Tibial artery (tissue), 4 donors: ENCODE results near the gene TFIP11.

Source experiments
- DNase-seq, 2 donors: peaks; one replicate each; pipeline ENCODE4 v3.0.0-alpha.2; 2019
- H3K27ac ChIP-seq, 2 donors: fragments of 200-600 bp; sonication (generic) in 1 of 2; 1 replicate in 1 of 2; 2 replicates in 1 of 2; pipeline ENCODE4 v1.5.1; 2018 to 2019; ENCODE audit warnings: mild to moderate bottlenecking in 1 of 2
- H3K27me3 ChIP-seq, 2 donors: fragments of 200-600 bp; sonication (generic) in 1 of 2; one replicate each; pipeline versions ENCODE4 v1.5.1 to v1.6.0; 2016 to 2019
- H3K36me3 ChIP-seq, 3 donors: fragments of 200-600 bp; sonication (generic) in 2 of 3; one replicate each; pipeline ENCODE4 v1.5.1; 2016 to 2019; ENCODE audit warnings: mild to moderate bottlenecking in 2 of 3
- H3K4me1 ChIP-seq, 4 donors: fragments of 200-600 bp; sonication (generic) in 2 of 4; 1 replicate in 3 of 4; 2 replicates in 1 of 4; pipeline ENCODE4 v1.5.1; 2016 to 2019
- H3K4me3 ChIP-seq, 2 donors: fragments of 200-600 bp; sonication (generic) in 1 of 2; 1 replicate in 1 of 2; 2 replicates in 1 of 2; pipeline ENCODE4 v1.5.1; 2018 to 2019; ENCODE audit warnings: mild to moderate bottlenecking in 2 of 2
- H3K9me3 ChIP-seq, 3 donors: fragments of 200-600 bp; sonication (generic) in 1 of 3; one replicate each; pipeline ENCODE4 v1.5.1; 2016 to 2019
- intact Hi-C: fragments of 100-400 bp; cut with DNase I; formaldehyde crosslinking; loops from one replicate; pipeline ENCODE4 v1.15.0; 2023; ENCODE audit warnings: low total_unique reads
- TF ChIP-seq, protein P1 (sequence below), 2 experiments: fragments of 200-600 bp in 1 of 2; fragments of 450-650 bp in 1 of 2; IDR thresholded peaks; one replicate each; pipeline ENCODE4 v1.5.1; 2017 to 2019; ENCODE audit warnings: antibody characterized with exemption in 2 of 2, mild to moderate bottlenecking in 1 of 2, moderate library complexity in 1 of 2

TFIP11 gene

DNA sequence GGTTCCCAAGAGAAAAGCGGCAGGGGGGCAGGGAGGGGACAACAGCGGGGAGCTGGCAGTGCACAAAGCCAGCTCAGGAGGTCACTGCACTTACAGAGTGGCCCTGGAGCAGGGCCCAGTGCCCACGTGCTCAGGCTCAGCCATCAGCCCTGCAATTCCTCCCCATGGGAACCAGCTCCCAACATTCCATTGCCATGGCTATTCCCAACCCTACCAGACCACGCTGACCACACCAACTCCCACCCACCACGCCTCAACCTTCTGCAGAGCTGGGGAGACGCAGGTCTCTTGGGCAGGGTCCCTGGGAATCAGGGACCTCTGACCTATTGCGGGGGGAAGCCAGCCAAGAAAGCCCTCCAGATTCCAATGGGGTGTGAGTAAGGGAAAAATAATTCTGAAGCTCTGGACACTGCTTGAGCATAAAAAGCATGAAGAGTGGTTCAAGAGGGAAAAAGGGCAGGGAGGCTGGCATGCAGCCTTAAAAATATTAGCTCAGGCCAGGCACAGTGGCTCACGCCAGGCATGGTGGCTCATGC lies 38.3 kb upstream of the TFIP11 start:
- DNase-seq: peak; percentile 52 to 87
- intact Hi-C loops: no loop called here
- Histone ChIP-seq H3K27ac (peak overlapping the region; percentile 36 to 73), H3K4me1 (peaks cover 0 to 19% (median 14%) of the 10 kb centered on the region in 4 donors), H3K36me3 (no peaks in the 10 kb centered on the region), H3K27me3 (no peaks in the 10 kb centered on the region), H3K9me3 (no peaks in the 10 kb centered on the region), H3K4me3 (no peak overlapping the region)
- TF ChIP-seq, protein P1, sequence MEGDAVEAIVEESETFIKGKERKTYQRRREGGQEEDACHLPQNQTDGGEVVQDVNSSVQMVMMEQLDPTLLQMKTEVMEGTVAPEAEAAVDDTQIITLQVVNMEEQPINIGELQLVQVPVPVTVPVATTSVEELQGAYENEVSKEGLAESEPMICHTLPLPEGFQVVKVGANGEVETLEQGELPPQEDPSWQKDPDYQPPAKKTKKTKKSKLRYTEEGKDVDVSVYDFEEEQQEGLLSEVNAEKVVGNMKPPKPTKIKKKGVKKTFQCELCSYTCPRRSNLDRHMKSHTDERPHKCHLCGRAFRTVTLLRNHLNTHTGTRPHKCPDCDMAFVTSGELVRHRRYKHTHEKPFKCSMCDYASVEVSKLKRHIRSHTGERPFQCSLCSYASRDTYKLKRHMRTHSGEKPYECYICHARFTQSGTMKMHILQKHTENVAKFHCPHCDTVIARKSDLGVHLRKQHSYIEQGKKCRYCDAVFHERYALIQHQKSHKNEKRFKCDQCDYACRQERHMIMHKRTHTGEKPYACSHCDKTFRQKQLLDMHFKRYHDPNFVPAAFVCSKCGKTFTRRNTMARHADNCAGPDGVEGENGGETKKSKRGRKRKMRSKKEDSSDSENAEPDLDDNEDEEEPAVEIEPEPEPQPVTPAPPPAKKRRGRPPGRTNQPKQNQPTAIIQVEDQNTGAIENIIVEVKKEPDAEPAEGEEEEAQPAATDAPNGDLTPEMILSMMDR (IDR thresholded peaks at IDR 0.05): no peak

DNA sequence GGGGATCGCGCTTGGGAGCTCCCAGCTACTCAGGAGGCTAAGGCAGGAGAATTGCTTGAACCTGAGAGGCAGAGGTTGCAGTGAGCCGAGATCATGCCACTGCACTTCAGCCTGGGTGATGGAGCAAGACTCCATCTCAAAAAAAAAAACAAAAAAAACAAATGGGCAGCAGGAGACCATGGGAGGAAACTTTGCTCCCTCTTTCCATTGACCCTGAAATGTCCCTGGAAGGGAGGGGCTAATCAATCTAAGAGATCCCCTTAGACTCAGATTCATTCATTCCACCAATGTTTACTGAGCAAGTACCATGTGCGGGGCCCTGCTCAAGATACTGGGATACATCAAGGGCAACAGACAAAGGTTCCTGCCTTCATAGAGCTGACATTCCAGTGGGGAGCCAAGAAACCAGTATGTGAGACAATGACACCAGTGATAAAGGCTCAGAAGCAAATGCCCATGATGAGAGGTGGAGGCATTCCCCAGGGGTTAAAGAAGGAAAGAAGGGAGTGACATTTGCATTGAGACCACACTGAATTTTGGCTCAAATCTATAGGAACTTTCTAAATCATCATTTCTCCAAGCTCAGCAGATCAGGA lies 37.7 kb upstream of the TFIP11 start:
- Histone ChIP-seq H3K4me3 (no peak overlapping the region), H3K27me3 (no peaks in the 10 kb centered on the region), H3K36me3 (no peaks in the 10 kb centered on the region), H3K27ac (peak overlapping the region; percentile 36 to 73), H3K4me1 (peaks cover 0 to 19% (median 14%) of the 10 kb centered on the region in 4 donors), H3K9me3 (no peaks in the 10 kb centered on the region)
- DNase-seq: no peak
- TF ChIP-seq, protein P1 (IDR thresholded peaks at IDR 0.05): no peak
- intact Hi-C loops: no loop called here

DNA sequence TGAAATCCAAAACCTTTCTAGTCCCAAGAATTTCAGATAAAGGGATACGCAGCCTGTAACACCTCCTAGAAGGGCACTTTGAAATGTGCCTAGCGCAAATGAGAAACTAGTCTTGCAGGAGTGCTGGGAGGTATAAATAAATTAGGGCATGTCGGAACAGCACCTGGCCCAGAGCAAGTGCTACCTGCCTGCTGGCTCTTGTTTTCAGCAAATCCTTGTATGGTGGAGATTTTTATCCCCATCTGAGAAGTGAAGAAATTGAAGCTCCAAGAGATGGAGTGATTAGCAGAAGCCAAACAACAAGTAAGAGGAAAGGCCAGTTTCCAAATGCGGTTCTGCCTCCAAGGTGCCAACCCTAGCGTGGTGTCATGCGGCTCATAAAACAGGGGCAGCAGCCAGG lies 36.7 kb upstream of the TFIP11 start:
- no peak overlapping the region for H3K4me3 ChIP-seq
- peaks cover 0 to 19% (median 14%) of the 10 kb centered on the region in 4 donors for H3K4me1 ChIP-seq
- H3K9me3 ChIP-seq: no peaks in the 10 kb centered on the region
- intact Hi-C loops: no loop called here
- no peaks in the 10 kb centered on the region for H3K27me3 ChIP-seq
- no peak for DNase-seq
- H3K36me3 ChIP-seq: no peaks in the 10 kb centered on the region
- no peak overlapping the region for H3K27ac ChIP-seq
- TF ChIP-seq, protein P1 (IDR thresholded peaks at IDR 0.05): no peak

DNA sequence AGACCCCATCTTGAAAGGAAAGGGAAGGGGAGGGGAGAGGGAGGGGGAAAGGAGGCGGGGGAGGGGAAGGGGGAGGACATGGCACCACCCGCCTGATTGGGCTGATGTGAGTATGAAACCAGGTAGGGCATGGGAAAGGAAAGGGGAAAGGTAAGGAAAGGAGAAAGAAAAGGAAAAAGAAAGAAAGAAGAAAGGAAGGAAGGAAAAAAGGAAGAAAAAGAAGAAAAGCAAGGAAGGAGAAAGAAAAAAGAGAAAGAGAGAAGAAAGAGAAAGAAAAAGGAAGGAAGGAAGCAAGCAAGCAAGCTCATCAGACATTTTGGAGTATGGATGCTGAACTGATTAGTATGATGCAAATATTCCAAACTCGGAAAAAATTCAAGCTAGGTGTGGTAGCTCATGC lies 36.0 kb upstream of the TFIP11 start:
- H3K27me3 ChIP-seq: no peaks in the 10 kb centered on the region
- no peak overlapping the region for H3K4me3 ChIP-seq
- intact Hi-C loops: no loop called here
- TF ChIP-seq, protein P1 (IDR thresholded peaks at IDR 0.05): no peak
- no peak overlapping the region for H3K27ac ChIP-seq
- H3K36me3 ChIP-seq: no peaks in the 10 kb centered on the region
- H3K9me3 ChIP-seq: no peaks in the 10 kb centered on the region
- no peak for DNase-seq
- peaks cover 0 to 19% (median 14%) of the 10 kb centered on the region in 4 donors for H3K4me1 ChIP-seq

DNA sequence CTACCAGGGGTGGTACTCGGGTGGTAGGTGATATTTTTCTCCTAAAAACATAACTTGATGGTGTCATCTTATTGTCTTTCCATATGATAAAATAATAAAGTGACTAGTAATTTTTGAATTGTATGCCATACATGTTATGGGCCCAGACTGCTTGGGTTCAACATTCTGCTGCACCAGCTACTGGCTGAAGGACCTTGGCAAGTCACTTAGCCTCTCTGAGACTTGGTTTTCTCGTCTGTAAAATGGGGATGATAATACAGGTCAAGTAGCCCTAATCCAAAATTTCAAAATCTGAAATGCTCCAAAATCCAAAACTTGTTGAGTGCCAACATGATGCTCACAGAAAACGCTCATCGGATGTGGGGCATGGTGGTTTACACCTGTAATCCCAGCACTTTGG lies 35.6 kb upstream of the TFIP11 start:
- no peak for DNase-seq
- Histone ChIP-seq H3K36me3 (no peaks in the 10 kb centered on the region), H3K9me3 (no peaks in the 10 kb centered on the region), H3K27me3 (no peaks in the 10 kb centered on the region), H3K27ac (no peak overlapping the region), H3K4me3 (no peak overlapping the region), H3K4me1 (peaks cover 0 to 19% (median 14%) of the 10 kb centered on the region in 4 donors)
- TF ChIP-seq, protein P1 (IDR thresholded peaks at IDR 0.05): no peak
- intact Hi-C loops: no loop called here
